H9 (cell line): ENCODE measurements around the gene TSTD2. TPM values are rescaled to one million over a fixed set of nuclear protein-coding genes. Genes with fewer than 3 reads are reported as not detected.

Experiments used
- DNase-seq: peaks from one replicate; pipeline ENCODE4 v3.0.0-alpha.2; 2017
- H2AFZ ChIP-seq: one replicate; pipeline ENCODE4 v1.6.1; 2013; ENCODE audit warnings: mild to moderate bottlenecking, low read length, control low read depth, moderate library complexity
- H2AK5ac ChIP-seq: 2 replicates; pipeline ENCODE4 v1.6.1; 2013; ENCODE audit warnings: low read length, control low read depth, mixed read lengths; ENCODE audit not compliant: insufficient read length
- H2BK120ac ChIP-seq: one replicate; pipeline ENCODE4 v1.6.1; 2013; ENCODE audit warnings: low read depth, mild to moderate bottlenecking, low read length, control low read depth, inconsistent platforms; ENCODE audit not compliant: poor library complexity, severe bottlenecking
- H2BK12ac ChIP-seq: 2 replicates; pipeline ENCODE4 v1.6.1; 2013; ENCODE audit warnings: low read length, control low read depth, mixed read lengths, low read depth; ENCODE audit not compliant: insufficient read length
- H2BK15ac ChIP-seq: 2 replicates; pipeline ENCODE4 v1.6.1; 2013; ENCODE audit warnings: low read depth, low read length, control low read depth
- H2BK20ac ChIP-seq: one replicate; pipeline ENCODE4 v1.6.1; 2013; ENCODE audit warnings: low read depth, mild to moderate bottlenecking, low read length, control low read depth, inconsistent platforms; ENCODE audit not compliant: poor library complexity, severe bottlenecking
- H2BK5ac ChIP-seq: 2 replicates; pipeline ENCODE4 v1.6.1; 2013; ENCODE audit warnings: low read length, control low read depth, mixed read lengths; ENCODE audit not compliant: insufficient read length
- H3K14ac ChIP-seq: 2 replicates; pipeline ENCODE4 v1.6.1; 2013; ENCODE audit warnings: low read length, control low read depth; ENCODE audit not compliant: insufficient read depth
- H3K18ac ChIP-seq: 2 replicates; pipeline ENCODE4 v1.6.1; 2013; ENCODE audit warnings: low read depth, mild to moderate bottlenecking, mixed read lengths, low read length, control low read depth; ENCODE audit not compliant: insufficient read length
- H3K23ac ChIP-seq: 2 replicates; pipeline ENCODE4 v1.6.1; 2013; ENCODE audit warnings: low read length, control low read depth, mixed read lengths, low read depth; ENCODE audit not compliant: insufficient read length
- H3K23me2 ChIP-seq: 2 replicates; pipeline ENCODE4 v1.6.1; 2013; ENCODE audit warnings: low read depth, mild to moderate bottlenecking, mixed read lengths, low read length, control low read depth; ENCODE audit not compliant: insufficient read length, poor library complexity, severe bottlenecking
- H3K27ac ChIP-seq: 2 replicates; pipeline ENCODE4 v1.5.1; 2013; ENCODE audit warnings: low read length, control low read depth, mixed read lengths, low read depth; ENCODE audit not compliant: insufficient read length
- H3K27me3 ChIP-seq: 2 replicates; pipeline ENCODE4 v1.6.1; 2013; ENCODE audit warnings: low read length, control low read depth, inconsistent platforms; ENCODE audit not compliant: insufficient read depth
- H3K4ac ChIP-seq: 2 replicates; pipeline ENCODE4 v1.6.1; 2013; ENCODE audit warnings: low read depth, mild to moderate bottlenecking, control low read depth, inconsistent platforms, low read length, moderate library complexity
- H3K4me1 ChIP-seq: 2 replicates; pipeline ENCODE4 v1.6.1; 2013; ENCODE audit warnings: low read length, control low read depth, inconsistent platforms; ENCODE audit not compliant: insufficient read depth
- H3K4me2 ChIP-seq: 2 replicates; pipeline ENCODE4 v1.6.1; 2013; ENCODE audit warnings: low read length, control low read depth, mixed read lengths; ENCODE audit not compliant: insufficient read length, insufficient read depth
- H3K56ac ChIP-seq: 2 replicates; pipeline ENCODE4 v1.6.1; 2013; ENCODE audit warnings: low read depth, mild to moderate bottlenecking, mixed read lengths, low read length, control low read depth; ENCODE audit not compliant: insufficient read length
- H3K79me1 ChIP-seq: 2 replicates; pipeline ENCODE4 v1.6.1; 2013; ENCODE audit warnings: low read depth, mild to moderate bottlenecking, moderate library complexity, low read length, control low read depth, inconsistent platforms; ENCODE audit not compliant: insufficient read depth, poor library complexity, severe bottlenecking
- H3K79me2 ChIP-seq: 2 replicates; pipeline ENCODE4 v1.6.1; 2013; ENCODE audit warnings: low read length, control low read depth, inconsistent platforms; ENCODE audit not compliant: insufficient read depth
- H3K9ac ChIP-seq: 2 replicates; pipeline ENCODE4 v1.6.1; 2013; ENCODE audit warnings: low read length, control low read depth, mixed read lengths; ENCODE audit not compliant: insufficient read length; ENCODE audit errors: extremely low read depth
- H3K9me3 ChIP-seq: one replicate; pipeline ENCODE4 v1.6.1; 2013; ENCODE audit warnings: low read depth, low read length, inconsistent platforms; ENCODE audit not compliant: control insufficient read depth
- H3T11ph ChIP-seq: one replicate; pipeline ENCODE4 v1.6.1; 2013; ENCODE audit warnings: mild to moderate bottlenecking, low read length, control low read depth, inconsistent platforms
- H4K20me1 ChIP-seq: one replicate; pipeline ENCODE4 v1.6.1; 2013; ENCODE audit not compliant: control insufficient read depth, insufficient read length, insufficient read depth
- H4K5ac ChIP-seq: 2 replicates; pipeline ENCODE4 v1.6.1; 2013; ENCODE audit warnings: low read depth, mild to moderate bottlenecking, mixed read lengths, low read length, control low read depth; ENCODE audit not compliant: insufficient read length
- H4K8ac ChIP-seq: replicated peaks from 2 replicates; pipeline ENCODE4 v1.6.1; 2013; ENCODE audit warnings: low read length, control low read depth, mixed read lengths, low read depth; ENCODE audit not compliant: insufficient read length
- H4K91ac ChIP-seq: 2 replicates; pipeline ENCODE4 v1.6.1; 2013; ENCODE audit warnings: low read depth, mild to moderate bottlenecking, moderate library complexity, mixed read lengths, low read length, control low read depth; ENCODE audit not compliant: insufficient read length
- H3K27ac Mint-ChIP-seq, 3 experiments: 2 replicates in 2 of 3; 3 replicates in 1 of 3; pipeline ENCODE4 v1.8.0; 2020 to 2021; ENCODE audit warnings: mixed read lengths in 3 of 3, mild to moderate bottlenecking in 1 of 3, moderate library complexity in 1 of 3
- H3K27me3 Mint-ChIP-seq: 2 replicates; pipeline ENCODE4 v1.8.0; 2021; ENCODE audit warnings: low read depth, mild to moderate bottlenecking, moderate library complexity, mixed read lengths
- H3K36me3 Mint-ChIP-seq, 3 experiments: 2 replicates in 2 of 3; 3 replicates in 1 of 3; pipeline ENCODE4 v1.8.0; 2020 to 2021; ENCODE audit warnings: low read depth in 3 of 3, mixed read lengths in 3 of 3; ENCODE audit not compliant: insufficient read depth in 1 of 3
- H3K4me1 Mint-ChIP-seq, 2 experiments: 2 replicates each; pipeline ENCODE4 v1.8.0; 2020; ENCODE audit warnings: mixed read lengths in 2 of 2
- H3K4me3 Mint-ChIP-seq, 2 experiments: 2 replicates in 1 of 2; 3 replicates in 1 of 2; pipeline ENCODE4 v1.8.0; 2020 to 2021; ENCODE audit warnings: mild to moderate bottlenecking in 2 of 2, mixed read lengths in 2 of 2, moderate library complexity in 1 of 2
- H3K9me3 Mint-ChIP-seq, 2 experiments: 2 replicates in 1 of 2; 3 replicates in 1 of 2; pipeline ENCODE4 v1.8.0; 2020; ENCODE audit warnings: mild to moderate bottlenecking in 2 of 2, mixed read lengths in 2 of 2, moderate library complexity in 1 of 2
- WGBS: extraction: QIAGEN DNeasy Blood & Tissue Kit; methylation state at CpG from one replicate; pipeline ENCODE4 v1.1.7; 2013; ENCODE audit warnings: missing lambda C conversion rate, low lambda C conversion rate, mixed read lengths; ENCODE audit not compliant: insufficient read length; ENCODE audit errors: extremely low coverage; 5-methylcytosine and 5-hydroxymethylcytosine counted together
- total RNA-seq: library from RNA; stranded (reverse); gene quantifications from 2 replicates; pipeline ENCODE4 v1.2.1, GENCODE V29; 2021
- TF ChIP-seq, protein P1 (sequence below): fragments of 200-600 bp; sonication (generic); conservative IDR thresholded peaks from 3 replicates; pipeline ENCODE4 v1.8.0; 2021; ENCODE audit warnings: antibody characterized with exemption, mild to moderate bottlenecking

The TSTD2 gene
- total RNA-seq, 1 experiment from 2014 or later: 23.5 TPM

GRCh38 chr9:97554566-97555075, 78.5 kb downstream of the TSTD2 start:
- Histone ChIP-seq H2AK5ac (no peak overlapping the region), H3K27ac (no peak overlapping the region)

More at GRCh38 chr9:97554566-97555075, 78.5 kb downstream of the TSTD2 start:
- H3K79me2 ChIP-seq: no peaks in the 10 kb centered on the region
- H3K18ac ChIP-seq: no peak overlapping the region
- H3K36me3 Mint-ChIP-seq: no peaks in the 10 kb centered on the region
- no peak overlapping the region for H2BK15ac ChIP-seq
- H3T11ph ChIP-seq: no peak overlapping the region
- no peak overlapping the region for H2BK120ac ChIP-seq
- no peak overlapping the region for H2BK5ac ChIP-seq
- H3K27me3 Mint-ChIP-seq: peaks cover 3% of the 10 kb centered on the region
- no peak overlapping the region for H4K91ac ChIP-seq
- no peaks in the 10 kb centered on the region for H3K9me3 Mint-ChIP-seq
- H3K23me2 ChIP-seq: no peaks in the 10 kb centered on the region
- H3K9me3 ChIP-seq: no peaks in the 10 kb centered on the region
- H3K4me2 ChIP-seq: no peak overlapping the region
- H4K20me1 ChIP-seq: no peaks in the 10 kb centered on the region
- no peak overlapping the region for H3K4ac ChIP-seq
- no peak overlapping the region for H4K8ac ChIP-seq
- no peak for DNase-seq
- peaks cover 24 to 28% of the 10 kb centered on the region in 2 experiments for H3K4me1 Mint-ChIP-seq
- no peak overlapping the region for H3K4me3 Mint-ChIP-seq
- H2BK20ac ChIP-seq: no peak overlapping the region
- 0 out of 2 replicates have a peak, but pooled peaks cover 7% of the 10 kb centered on the region for H3K4me1 ChIP-seq
- H2AFZ ChIP-seq: no peak overlapping the region
- TF ChIP-seq, protein P1, sequence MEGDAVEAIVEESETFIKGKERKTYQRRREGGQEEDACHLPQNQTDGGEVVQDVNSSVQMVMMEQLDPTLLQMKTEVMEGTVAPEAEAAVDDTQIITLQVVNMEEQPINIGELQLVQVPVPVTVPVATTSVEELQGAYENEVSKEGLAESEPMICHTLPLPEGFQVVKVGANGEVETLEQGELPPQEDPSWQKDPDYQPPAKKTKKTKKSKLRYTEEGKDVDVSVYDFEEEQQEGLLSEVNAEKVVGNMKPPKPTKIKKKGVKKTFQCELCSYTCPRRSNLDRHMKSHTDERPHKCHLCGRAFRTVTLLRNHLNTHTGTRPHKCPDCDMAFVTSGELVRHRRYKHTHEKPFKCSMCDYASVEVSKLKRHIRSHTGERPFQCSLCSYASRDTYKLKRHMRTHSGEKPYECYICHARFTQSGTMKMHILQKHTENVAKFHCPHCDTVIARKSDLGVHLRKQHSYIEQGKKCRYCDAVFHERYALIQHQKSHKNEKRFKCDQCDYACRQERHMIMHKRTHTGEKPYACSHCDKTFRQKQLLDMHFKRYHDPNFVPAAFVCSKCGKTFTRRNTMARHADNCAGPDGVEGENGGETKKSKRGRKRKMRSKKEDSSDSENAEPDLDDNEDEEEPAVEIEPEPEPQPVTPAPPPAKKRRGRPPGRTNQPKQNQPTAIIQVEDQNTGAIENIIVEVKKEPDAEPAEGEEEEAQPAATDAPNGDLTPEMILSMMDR: no peak
- H3K56ac ChIP-seq: no peak overlapping the region
- H3K23ac ChIP-seq: no peak overlapping the region
- H4K5ac ChIP-seq: no peak overlapping the region
- H3K14ac ChIP-seq: no peak overlapping the region
- H3K79me1 ChIP-seq: no peaks in the 10 kb centered on the region
- no CpG with 5 or more reads among the region's 6 CpGs for WGBS
- no peak overlapping the region for H2BK12ac ChIP-seq
- H3K9ac ChIP-seq: no peak overlapping the region
- no peaks in the 10 kb centered on the region for H3K27me3 ChIP-seq
- H3K27ac Mint-ChIP-seq: peak overlapping the region in 1 of 3 experiments; percentile 29; a peak in 1 of 7 replicates
